Subcutaneous abdominal adipose tissue (tissue), 5 donors: ENCODE measurements around the gene FAM193B.
A peak's percentile ranks its signal among the peaks of the same experiment; 100 is the strongest.
"Not testable (repeated sequence)": the region's sequence is repeated elsewhere in the genome, so short reads cannot be mapped to it uniquely, and the experiment has no call there.

ENCODE experiments used
- H3K27ac ChIP-seq: one replicate; pipeline ENCODE4 v1.7.0; 2013; ENCODE audit warnings: low read depth, mild to moderate bottlenecking, inconsistent platforms, low read length, moderate library complexity
- H3K27me3 ChIP-seq, 5 donors: one replicate each; pipeline ENCODE4 v1.7.0; 2013; ENCODE audit warnings: low read length in 5 of 5, inconsistent platforms in 1 of 5; ENCODE audit not compliant: control insufficient read depth in 5 of 5, insufficient read depth in 4 of 5
- H3K36me3 ChIP-seq, 5 donors: one replicate each; pipeline ENCODE4 v1.7.0; 2013; ENCODE audit warnings: low read length in 5 of 5; ENCODE audit not compliant: control insufficient read depth in 5 of 5, insufficient read depth in 5 of 5
- H3K4me1 ChIP-seq, 5 donors: one replicate each; pipeline ENCODE4 v1.7.0; 2013; ENCODE audit warnings: low read length in 5 of 5, mild to moderate bottlenecking in 3 of 5, moderate library complexity in 1 of 5; ENCODE audit not compliant: control insufficient read depth in 5 of 5, insufficient read depth in 5 of 5
- H3K4me3 ChIP-seq, 5 donors: one replicate each; pipeline ENCODE4 v1.7.0; 2013; ENCODE audit warnings: low read length in 5 of 5, low read depth in 1 of 5
- H3K9ac ChIP-seq, 5 donors: one replicate each; pipeline ENCODE4 v1.7.0; 2013; ENCODE audit warnings: low read length in 5 of 5, mild to moderate bottlenecking in 4 of 5, moderate library complexity in 3 of 5
- H3K9me3 ChIP-seq, 5 donors: one replicate each; pipeline ENCODE4 v1.7.0; 2013; ENCODE audit warnings: low read length in 5 of 5; ENCODE audit not compliant: control insufficient read depth in 5 of 5
- donor health status: healthy.
- donor health status: healthy.
- donor health status: healthy.
- donor health status: healthy.
- donor health status: healthy.

Gene FAM193B

DNA sequence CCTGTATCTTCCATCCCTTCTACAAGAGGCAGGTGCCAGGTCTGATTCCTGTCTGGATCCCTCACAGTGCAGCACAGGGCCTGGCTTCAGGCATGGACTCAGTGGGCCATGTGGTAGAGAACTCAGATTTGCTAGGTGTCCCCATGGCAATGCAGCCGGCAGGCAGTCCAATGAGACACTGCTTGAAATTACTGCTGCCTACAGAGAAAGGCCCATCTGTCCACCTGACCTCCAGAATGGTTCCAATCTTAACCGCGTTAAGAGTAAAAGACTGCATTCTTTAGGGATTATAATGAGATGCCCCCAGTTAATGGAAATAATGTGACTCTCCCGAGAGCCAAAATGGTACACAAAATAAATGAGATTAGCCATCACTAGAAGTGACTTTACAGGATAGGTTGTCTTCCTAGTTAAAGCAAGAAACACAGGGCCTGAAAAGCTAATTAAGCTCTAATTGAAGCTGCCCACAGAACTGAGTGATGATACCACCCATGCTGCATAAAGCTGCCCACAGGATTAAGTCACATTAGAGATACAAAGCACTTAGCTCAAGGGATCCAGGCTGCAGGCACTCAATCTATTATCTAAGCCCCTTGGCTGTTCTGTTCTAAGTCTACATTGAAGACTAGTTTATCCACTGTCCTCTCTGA lies 11.4 kb downstream of the FAM193B start:
- H3K27ac ChIP-seq: peak overlapping the region; percentile 99
- H3K9ac ChIP-seq: no peak overlapping the region
- no peaks in the 10 kb centered on the region for H3K9me3 ChIP-seq
- H3K4me1 ChIP-seq: peaks cover 15 to 72% (median 65%) of the 10 kb centered on the region in 5 donors
- no peak overlapping the region for H3K4me3 ChIP-seq
- H3K36me3 ChIP-seq: peaks cover 0 to 20% (median 10%) of the 10 kb centered on the region in 5 donors
- no peaks in the 10 kb centered on the region for H3K27me3 ChIP-seq

DNA sequence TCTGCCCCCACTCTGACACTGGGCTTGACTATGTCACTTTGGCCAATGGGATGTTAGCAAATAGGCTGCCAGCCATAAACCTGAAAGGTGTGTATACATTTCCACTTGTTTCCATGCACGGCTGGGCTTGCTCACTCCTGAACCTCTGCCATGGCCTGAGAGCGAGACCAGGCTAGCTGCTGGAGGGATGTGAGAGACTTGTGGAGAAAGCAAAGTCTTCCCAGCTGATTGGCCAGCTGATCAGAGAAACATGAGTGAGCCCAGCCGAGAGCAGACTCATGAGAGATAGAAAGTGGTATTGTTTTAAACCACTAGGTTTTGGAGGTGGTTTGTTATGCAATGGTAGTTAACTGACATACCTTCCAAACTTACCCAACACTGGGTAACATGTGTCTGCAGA lies 13.9 kb downstream of the FAM193B start:
- Histone ChIP-seq H3K36me3 (peaks cover 0 to 43% (median 31%) of the 10 kb centered on the region in 5 donors), H3K27me3 (no peaks in the 10 kb centered on the region), H3K9me3 (no peaks in the 10 kb centered on the region), H3K9ac (no peak overlapping the region), H3K4me3 (no peak overlapping the region), H3K27ac (peak overlapping the region; percentile 29), H3K4me1 (peaks cover 14 to 65% (median 55%) of the 10 kb centered on the region in 5 donors)

- H3K4me1 ChIP-seq: peaks cover 14 to 56% (median 52%) of the 10 kb centered on the region in 5 donors
- no peaks in the 10 kb centered on the region for H3K27me3 ChIP-seq
- H3K27ac ChIP-seq: peak overlapping the region; percentile 95
- H3K9ac ChIP-seq: no peak overlapping the region
- no peak overlapping the region for H3K4me3 ChIP-seq
- no peaks in the 10 kb centered on the region for H3K9me3 ChIP-seq
- H3K36me3 ChIP-seq: peaks cover 0 to 50% (median 31%) of the 10 kb centered on the region in 5 donors
These were observed 15.0 kb downstream of the FAM193B start for GRCh38 chr5:177539411-177539810.

- peaks cover 14 to 51% (median 47%) of the 10 kb centered on the region in 5 donors for H3K4me1 ChIP-seq
- no peaks in the 10 kb centered on the region for H3K9me3 ChIP-seq
- H3K9ac ChIP-seq: peak overlapping the region in 2 of 5 donors; percentile 13 to 56
- no peak overlapping the region for H3K4me3 ChIP-seq
- peaks cover 0 to 52% (median 33%) of the 10 kb centered on the region in 5 donors for H3K36me3 ChIP-seq
- peak overlapping the region; percentile 95 for H3K27ac ChIP-seq
- no peaks in the 10 kb centered on the region for H3K27me3 ChIP-seq
These were observed 15.5 kb downstream of the FAM193B start for GRCh38 chr5:177538876-177539275.

DNA sequence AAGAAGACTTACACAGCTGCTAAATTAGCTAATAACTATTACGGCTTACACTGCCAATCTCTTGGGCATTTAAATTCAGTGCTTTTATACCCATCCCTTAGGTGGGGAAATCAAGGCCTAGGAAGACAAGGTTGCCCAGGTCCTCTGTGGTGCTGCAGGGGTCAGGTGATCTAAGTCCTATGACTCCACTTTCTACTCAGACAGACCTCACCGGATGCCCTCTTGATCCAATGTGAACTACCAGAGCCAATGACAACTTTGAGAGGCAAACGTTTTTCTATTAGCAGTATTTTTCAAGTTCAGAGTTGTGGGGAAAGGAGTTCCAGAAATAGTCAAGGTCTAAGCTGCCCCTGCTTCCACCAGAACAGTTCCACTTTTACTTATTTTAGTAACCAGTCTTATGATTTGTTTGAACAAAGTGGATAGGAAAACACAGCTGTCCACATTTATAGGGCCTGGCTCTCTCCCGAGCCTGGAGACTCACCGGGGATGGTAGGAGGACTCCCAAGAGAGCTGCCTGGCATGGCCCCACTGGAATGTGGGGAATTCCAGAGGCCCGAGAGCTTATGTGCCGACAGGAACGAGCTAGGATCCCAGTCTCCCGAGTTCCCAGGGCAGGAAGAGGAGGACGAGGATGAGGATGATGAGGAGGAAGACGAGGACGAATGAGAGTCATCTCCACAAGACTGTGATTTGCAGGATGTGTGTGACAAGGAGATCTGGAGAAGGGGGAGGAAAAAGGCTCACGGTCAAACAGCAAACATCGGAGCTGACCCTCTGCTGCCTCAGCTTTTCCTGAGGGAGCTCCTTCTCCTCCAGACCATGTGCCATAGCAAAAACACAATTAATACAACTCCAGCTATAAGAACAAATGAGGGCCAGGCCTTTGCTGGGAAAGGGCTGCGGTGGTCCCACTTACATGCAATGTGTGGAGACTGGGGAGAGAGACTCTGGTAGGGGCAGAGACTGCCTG lies 16.7 kb downstream of the FAM193B start:
- Histone ChIP-seq H3K4me1 (peaks cover 14 to 41% (median 35%) of the 10 kb centered on the region in 5 donors), H3K9ac (peak overlapping the region in 4 of 5 donors; percentile 35 to 57 (median 47)), H3K4me3 (peak overlapping the region in 1 of 5 donors; percentile 30), H3K27ac (peak overlapping the region; percentile 95), H3K27me3 (no peaks in the 10 kb centered on the region), H3K9me3 (no peaks in the 10 kb centered on the region), H3K36me3 (peaks cover 0 to 61% (median 41%) of the 10 kb centered on the region in 5 donors)

DNA sequence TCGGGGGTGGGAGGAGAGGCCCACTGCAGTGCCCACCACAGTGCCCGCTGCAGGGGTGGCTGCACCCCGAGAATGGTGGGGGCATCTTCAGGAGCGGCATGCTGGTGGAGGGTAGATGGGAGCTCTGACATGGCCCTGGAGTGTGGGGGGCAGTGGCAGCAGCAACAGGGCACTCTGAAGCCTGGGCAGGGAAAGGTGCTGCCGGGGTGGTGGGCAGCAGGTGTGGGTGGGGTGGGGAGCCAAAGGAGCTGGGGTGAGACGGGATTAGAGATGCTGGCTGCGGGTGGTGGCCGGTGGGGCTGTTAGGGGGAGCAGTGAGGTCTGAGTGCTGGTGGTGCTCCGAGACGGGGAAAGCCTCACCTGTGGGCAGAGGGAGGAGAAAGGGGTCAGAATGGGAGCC lies 18.0 kb downstream of the FAM193B start:
- H3K4me1 ChIP-seq: peaks cover 14 to 41% (median 35%) of the 10 kb centered on the region in 5 donors

GRCh38 chr5:177535125-177535524 lies 19.2 kb downstream of the FAM193B start:
- Histone ChIP-seq H3K4me3 (no peak overlapping the region), H3K4me1 (peaks cover 11 to 36% (median 35%) of the 10 kb centered on the region in 5 donors), H3K27ac (no peak overlapping the region), H3K9me3 (no peaks in the 10 kb centered on the region), H3K9ac (no peak overlapping the region), H3K36me3 (peaks cover 0 to 78% (median 65%) of the 10 kb centered on the region in 5 donors), H3K27me3 (no peaks in the 10 kb centered on the region)

More for the DNA sequence above, 18.0 kb downstream of the FAM193B start:
- Histone ChIP-seq H3K27me3 (no peaks in the 10 kb centered on the region), H3K4me3 (no peak overlapping the region), H3K36me3 (peaks cover 0 to 69% (median 54%) of the 10 kb centered on the region in 5 donors), H3K9me3 (no peaks in the 10 kb centered on the region), H3K27ac (peak overlapping the region; percentile 95), H3K9ac (no peak overlapping the region)

GRCh38 chr5:177534433-177534832 lies 19.9 kb downstream of the FAM193B start:
- Histone ChIP-seq H3K4me1 (peaks cover 11 to 30% (median 28%) of the 10 kb centered on the region in 5 donors), H3K36me3 (peaks cover 0 to 85% (median 72%) of the 10 kb centered on the region in 5 donors)
- H3K4me3 ChIP-seq, H3K9me3 ChIP-seq, H3K27ac ChIP-seq, H3K27me3 ChIP-seq, H3K9ac ChIP-seq: not testable (repeated sequence)

- Histone ChIP-seq H3K4me1 (no peaks in the 10 kb centered on the region), H3K4me3 (no peak overlapping the region), H3K27ac (no peak overlapping the region), H3K36me3 (peaks cover 0 to 90% (median 78%) of the 10 kb centered on the region in 5 donors), H3K9me3 (no peaks in the 10 kb centered on the region), H3K9ac (no peak overlapping the region), H3K27me3 (no peaks in the 10 kb centered on the region)
These were observed 23.0 kb downstream of the FAM193B start for GRCh38 chr5:177531209-177531940.
